GM18870 (cell line): Measurements from ENCODE around the gene RELN.

Source experiments
- ATAC-seq: cut with Tn5 transposase; IDR thresholded peaks from one replicate; pipeline ENCODE4 v1.9.1; 2021; ENCODE audit warnings: moderate library complexity; ENCODE audit not compliant: unreplicated experiment

Gene RELN

GRCh38 chr7:103656221-103656620 lies 333.2 kb downstream of the RELN start:
- no peak for ATAC-seq

GRCh38 chr7:103651593-103652377 lies 337.7 kb downstream of the RELN start:
- ATAC-seq: no peak

GRCh38 chr7:103649052-103649451 lies 340.4 kb downstream of the RELN start:
- ATAC-seq: no peak

- no peak for ATAC-seq
Measured at GRCh38 chr7:103648135-103648534, 341.3 kb downstream of the RELN start.

- no peak for ATAC-seq
Measured at GRCh38 chr7:103644319-103644718, 345.1 kb downstream of the RELN start.

GRCh38 chr7:103640031-103640779 lies 349.3 kb downstream of the RELN start:
- ATAC-seq: no peak

- no peak for ATAC-seq
Measured at GRCh38 chr7:103637726-103638125, 351.7 kb downstream of the RELN start.

- no peak for ATAC-seq
Measured at GRCh38 chr7:103637094-103637493, 352.4 kb downstream of the RELN start.

- ATAC-seq: no peak
Measured at GRCh38 chr7:103636153-103636552, 353.3 kb downstream of the RELN start.

- no peak for ATAC-seq
Measured at GRCh38 chr7:103632972-103633371, 356.5 kb downstream of the RELN start.

GRCh38 chr7:103632005-103632639 lies 357.3 kb downstream of the RELN start:
- ATAC-seq: no peak

GRCh38 chr7:103630318-103630717 lies 359.1 kb downstream of the RELN start:
- no peak for ATAC-seq

- ATAC-seq: no peak
Measured at GRCh38 chr7:103628742-103629141, 360.7 kb downstream of the RELN start.

- no peak for ATAC-seq
Measured at GRCh38 chr7:103626776-103627175, 362.7 kb downstream of the RELN start.

GRCh38 chr7:103622274-103622673 lies 367.2 kb downstream of the RELN start:
- ATAC-seq: no peak

- ATAC-seq: no peak
Measured at GRCh38 chr7:103613655-103614642, 375.5 kb downstream of the RELN start.

GRCh38 chr7:103609778-103610177 lies 379.7 kb downstream of the RELN start:
- ATAC-seq: no peak

- ATAC-seq: no peak
Measured at GRCh38 chr7:103605640-103606039, 383.8 kb downstream of the RELN start.

- no peak for ATAC-seq
Measured at GRCh38 chr7:103598326-103598905, 391.0 kb downstream of the RELN start.

GRCh38 chr7:103597606-103598005 lies 391.9 kb downstream of the RELN start:
- no peak for ATAC-seq
